ENCODE data around the gene DLX5.

GRCh38 chr7:97039374-97040065 lies 14.9 kb upstream of the DLX5 start:
- TF ChIP-seq CTCF (IDR thresholded peaks at IDR 0.05), result no peak
- no peak for TF ChIP-seq POLR2A (IDR thresholded peaks at IDR 0.05)
- TF ChIP-seq POLR2AphosphoS5 (IDR thresholded peaks at IDR 0.05), result no peak
- TF ChIP-seq EP300 (IDR thresholded peaks at IDR 0.05), result no peak
